GM12878 (cell line): ENCODE results near the gene DMKN. TPM values are rescaled to one million over a fixed set of nuclear protein-coding genes. Genes with fewer than 3 reads are reported as not detected.

Experiments
- ATAC-seq: fragments of 200-7000 bp; cut with Tn5 transposase; 3 replicates; pipeline ENCODE4 v1.9.1; 2020; ENCODE audit warnings: mild to moderate bottlenecking, moderate library complexity
- BruUV-seq: library from RNA; stranded (reverse); fragments of 400-500 nt; replicated peaks from 2 replicates; lab custom pipeline; 2021; lab: Mats Ljungman, UMichigan
- CTCF ChIA-PET: fragments of 300-600 bp; sonication (Branson Sonifier 250); formaldehyde crosslinking; extraction: SDS; loops from one replicate; lab custom pipeline; 2021; ENCODE audit warnings: inconsistent platforms; lab: Yijun Ruan, JAX
- POLR2A ChIA-PET: fragments of 350-600 bp; formaldehyde crosslinking; extraction: SDS; loops from one replicate; lab custom pipeline; 2021; ENCODE audit warnings: inconsistent platforms; lab: Charles Lee
- RAD21 ChIA-PET: fragments of 300-600 bp; sonication (Branson Sonifier 250); formaldehyde crosslinking; loops from one replicate; lab custom pipeline; 2023; ENCODE audit warnings: antibody characterized with exemption; ENCODE audit not compliant: unreplicated experiment; lab: Charles Lee
- SMC1A ChIA-PET: fragments of 300-600 bp; sonication (Branson Sonifier 250); formaldehyde crosslinking; loops from one replicate; lab custom pipeline; 2023; ENCODE audit not compliant: unreplicated experiment, uncharacterized antibody; lab: Charles Lee
- DNase-seq: peaks from one replicate; pipeline ENCODE4 v3.0.0-alpha.2; 2011; ENCODE audit warnings: low read depth, low spot score
- FAIRE-seq: peaks from 3 replicates; lab custom pipeline; 2011; peaks lifted over from hg19 to GRCh38; lab: Jason Lieb, UNC
- H2AFZ ChIP-seq: 2 replicates; pipeline ENCODE4 v1.6.0; 2011; ENCODE audit warnings: low read depth, low read length, control low read depth; ENCODE audit not compliant: control insufficient read depth
- H3K27ac ChIP-seq: 2 replicates; pipeline ENCODE4 v1.5.1; 2011; ENCODE audit warnings: control low read depth; ENCODE audit not compliant: control insufficient read depth, insufficient read depth
- H3K27me3 ChIP-seq, 2 experiments: replicated peaks in 1 of 2; 2 replicates each; pipeline versions ENCODE4 v1.6.0 to v1.6.1; 2011; ENCODE audit warnings: low read length in 1 of 2; ENCODE audit not compliant: control insufficient read depth in 2 of 2, insufficient read depth in 2 of 2
- H3K36me3 ChIP-seq, 2 experiments: 2 replicates each; pipeline ENCODE4 v1.5.1; 2011; ENCODE audit warnings: low read length in 1 of 2; ENCODE audit not compliant: control insufficient read depth in 2 of 2, insufficient read depth in 2 of 2
- H3K4me1 ChIP-seq: 2 replicates; pipeline ENCODE4 v1.6.1; 2011; ENCODE audit warnings: mild to moderate bottlenecking, low read length, moderate library complexity, mixed read lengths; ENCODE audit not compliant: control insufficient read depth, insufficient read depth
- H3K4me2 ChIP-seq: 2 replicates; pipeline ENCODE4 v1.6.0; 2011; ENCODE audit warnings: control low read depth; ENCODE audit not compliant: control insufficient read depth, insufficient read depth
- H3K4me3 ChIP-seq: fragments of 200-600 bp; sonication (generic); 2 replicates; pipeline ENCODE4 v1.5.1; 2016
- H3K79me2 ChIP-seq: 2 replicates; pipeline ENCODE4 v1.6.0; 2011; ENCODE audit warnings: low read length; ENCODE audit not compliant: control insufficient read depth, insufficient read depth
- H3K9ac ChIP-seq: 2 replicates; pipeline ENCODE4 v1.8.0; 2011; ENCODE audit warnings: low read length, control low read depth, mixed read lengths; ENCODE audit not compliant: control insufficient read depth, insufficient read depth
- H3K9me3 ChIP-seq: replicated peaks from 3 replicates; pipeline ENCODE4 v1.5.1; 2011; ENCODE audit warnings: mild to moderate bottlenecking, low read length; ENCODE audit not compliant: control insufficient read depth, insufficient read depth
- H4K20me1 ChIP-seq: 2 replicates; pipeline ENCODE4 v1.6.0; 2011; ENCODE audit not compliant: control insufficient read depth, insufficient read depth
- HCFC1 ChIP-seq: fragments of 150-350 bp; IDR thresholded peaks from 2 replicates; pipeline ENCODE4 v1.6.1; 2014; ENCODE audit warnings: low read length
- SREBF2 ChIP-seq: IDR thresholded peaks from 2 replicates; pipeline ENCODE4 v1.6.1; 2012; ENCODE audit warnings: mild to moderate bottlenecking, low read length
- WGBS: methylation state at CpG from one replicate; pipeline ENCODE4 v1.1.6; 2016; ENCODE audit warnings: low lambda C conversion rate; ENCODE audit not compliant: insufficient replicate concordance, insufficient coverage; ENCODE audit errors: missing lambda C conversion rate; 5-methylcytosine and 5-hydroxymethylcytosine counted together
- in situ Hi-C: fragments of 300-500 bp; cut with MboI; formaldehyde crosslinking; loops from 9 replicates; pipeline ENCODE4 v1.14.3; 2018; ENCODE audit warnings: mixed read lengths
- intact Hi-C: fragments of 100-400 bp; cut with micrococcal nuclease; formaldehyde crosslinking; loops from one replicate; pipeline ENCODE4 v1.14.2; 2022; ENCODE audit not compliant: unreplicated experiment
- polyA plus RNA-seq, 11 experiments: library from polyadenylated mRNA; depleted of rRNA in 4 of 11; unstranded in 6 of 11; stranded (reverse) in 5 of 11; fragments of >200 nt; fragmentation: Nextera tagmentation in 4 of 11; fragmentation: Illumina TruSeq in 1 of 11; extraction: Ambion mirVana in 4 of 11; extraction: Trizol in 1 of 11; gene quantifications; 1 replicate in 1 of 11; 2 replicates in 10 of 11; pipeline versions ENCODE4 v1.2.1 to v1.2.3, GENCODE V29; 2011 to 2016; ENCODE audit warnings: inconsistent platforms in 2 of 11, missing spikeins in 2 of 11, low read depth in 1 of 11
- total RNA-seq, 4 experiments: library from RNA; depleted of rRNA in 3 of 4; stranded (reverse); fragments of >200 nt in 3 of 4; fragmentation: Illumina TruSeq in 1 of 4; extraction: Trizol in 1 of 4; gene quantifications; 2 replicates each; pipeline versions ENCODE4 v1.2.1 to v1.2.3, GENCODE V29; 2013 to 2021
- TF ChIP-seq, protein P1 (sequence below), 3 experiments: IDR thresholded peaks in 2 of 3; conservative IDR thresholded peaks in 1 of 3; 2 replicates each; pipeline ENCODE4 v1.5.1; 2011; ENCODE audit warnings: low read depth in 3 of 3, low read length in 3 of 3, mild to moderate bottlenecking in 3 of 3, control low read depth in 2 of 3, moderate library complexity in 2 of 3, inconsistent platforms in 1 of 3, mixed read lengths in 1 of 3; ENCODE audit not compliant: control insufficient read depth in 2 of 3, insufficient read depth in 1 of 3; ENCODE audit errors: extremely low read depth in 1 of 3
- TF ChIP-seq, protein P2 (sequence below): fragments of 450-650 bp; IDR thresholded peaks from 2 replicates; pipeline ENCODE4 v1.6.1; 2017; ENCODE audit warnings: antibody characterized with exemption, mild to moderate bottlenecking, moderate library complexity

Gene DMKN
- total and polyA plus RNA-seq, 10 of the 15 experiments (the other 5 are each of a cell fraction or from before 2014, with no cell fraction given): 36.4 to 114 (median 58.6) TPM

GRCh38 chr19:35560271-35560670, 46.8 kb upstream of the DMKN start:
- in situ Hi-C loops: no loop called here
- CTCF ChIA-PET: interaction anchor here (2.6 kb wide), 1 partner anchor 11 kb away, joined by 17 read pairs; no protein-coding TSS in a partner anchor
- intact Hi-C loops: no loop called here
- Histone ChIP-seq H4K20me1 (no peaks in the 10 kb centered on the region), H3K4me3 (no peak overlapping the region), H3K9ac (no peak overlapping the region), H3K27me3 (no peaks in the 10 kb centered on the region; a peak in 2 of 4 replicates), H2AFZ (no peak overlapping the region), H3K36me3 (no peaks in the 10 kb centered on the region; a peak in 1 of 4 replicates), H3K4me1 (peaks cover 30% of the 10 kb centered on the region), H3K4me2 (no peak overlapping the region), H3K79me2 (no peaks in the 10 kb centered on the region), H3K27ac (no peak overlapping the region), H3K9me3 (no peaks in the 10 kb centered on the region; the same call in 2 of the 3 replicates)
- RAD21 ChIA-PET: no interaction called here
- ATAC-seq: no peak
- POLR2A ChIA-PET: no interaction called here
- FAIRE-seq: no peak
- no peak for DNase-seq
- SMC1A ChIA-PET: no interaction called here
- TF ChIP-seq, protein P1, sequence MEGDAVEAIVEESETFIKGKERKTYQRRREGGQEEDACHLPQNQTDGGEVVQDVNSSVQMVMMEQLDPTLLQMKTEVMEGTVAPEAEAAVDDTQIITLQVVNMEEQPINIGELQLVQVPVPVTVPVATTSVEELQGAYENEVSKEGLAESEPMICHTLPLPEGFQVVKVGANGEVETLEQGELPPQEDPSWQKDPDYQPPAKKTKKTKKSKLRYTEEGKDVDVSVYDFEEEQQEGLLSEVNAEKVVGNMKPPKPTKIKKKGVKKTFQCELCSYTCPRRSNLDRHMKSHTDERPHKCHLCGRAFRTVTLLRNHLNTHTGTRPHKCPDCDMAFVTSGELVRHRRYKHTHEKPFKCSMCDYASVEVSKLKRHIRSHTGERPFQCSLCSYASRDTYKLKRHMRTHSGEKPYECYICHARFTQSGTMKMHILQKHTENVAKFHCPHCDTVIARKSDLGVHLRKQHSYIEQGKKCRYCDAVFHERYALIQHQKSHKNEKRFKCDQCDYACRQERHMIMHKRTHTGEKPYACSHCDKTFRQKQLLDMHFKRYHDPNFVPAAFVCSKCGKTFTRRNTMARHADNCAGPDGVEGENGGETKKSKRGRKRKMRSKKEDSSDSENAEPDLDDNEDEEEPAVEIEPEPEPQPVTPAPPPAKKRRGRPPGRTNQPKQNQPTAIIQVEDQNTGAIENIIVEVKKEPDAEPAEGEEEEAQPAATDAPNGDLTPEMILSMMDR (IDR thresholded peaks at IDR 0.05 in 2 of 3, conservative IDR thresholded peaks at IDR 0.05 in 1 of 3; ENCODE audit: control insufficient read depth in 2 of 3, extremely low read depth in 1 of 3, insufficient read depth in 1 of 3, low read depth in 3 of 3, low read length in 3 of 3): no peak
- TF ChIP-seq, protein P2, sequence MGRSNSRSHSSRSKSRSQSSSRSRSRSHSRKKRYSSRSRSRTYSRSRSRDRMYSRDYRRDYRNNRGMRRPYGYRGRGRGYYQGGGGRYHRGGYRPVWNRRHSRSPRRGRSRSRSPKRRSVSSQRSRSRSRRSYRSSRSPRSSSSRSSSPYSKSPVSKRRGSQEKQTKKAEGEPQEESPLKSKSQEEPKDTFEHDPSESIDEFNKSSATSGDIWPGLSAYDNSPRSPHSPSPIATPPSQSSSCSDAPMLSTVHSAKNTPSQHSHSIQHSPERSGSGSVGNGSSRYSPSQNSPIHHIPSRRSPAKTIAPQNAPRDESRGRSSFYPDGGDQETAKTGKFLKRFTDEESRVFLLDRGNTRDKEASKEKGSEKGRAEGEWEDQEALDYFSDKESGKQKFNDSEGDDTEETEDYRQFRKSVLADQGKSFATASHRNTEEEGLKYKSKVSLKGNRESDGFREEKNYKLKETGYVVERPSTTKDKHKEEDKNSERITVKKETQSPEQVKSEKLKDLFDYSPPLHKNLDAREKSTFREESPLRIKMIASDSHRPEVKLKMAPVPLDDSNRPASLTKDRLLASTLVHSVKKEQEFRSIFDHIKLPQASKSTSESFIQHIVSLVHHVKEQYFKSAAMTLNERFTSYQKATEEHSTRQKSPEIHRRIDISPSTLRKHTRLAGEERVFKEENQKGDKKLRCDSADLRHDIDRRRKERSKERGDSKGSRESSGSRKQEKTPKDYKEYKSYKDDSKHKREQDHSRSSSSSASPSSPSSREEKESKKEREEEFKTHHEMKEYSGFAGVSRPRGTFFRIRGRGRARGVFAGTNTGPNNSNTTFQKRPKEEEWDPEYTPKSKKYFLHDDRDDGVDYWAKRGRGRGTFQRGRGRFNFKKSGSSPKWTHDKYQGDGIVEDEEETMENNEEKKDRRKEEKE: no peak
- TF ChIP-seq HCFC1 (no peak), SREBF2 (no peak)
- WGBS: 79% methylated on average over 11 of the region's 18 CpGs
- no TSS peak for BruUV-seq
